ENCODE data around the gene WDR70. TPM values are rescaled to one million over a fixed set of nuclear protein-coding genes. Genes with fewer than 3 reads are reported as not detected.

Gene WDR70
- total RNA-seq, 1 donor from 2014 or later, result 43.0 TPM

DNA sequence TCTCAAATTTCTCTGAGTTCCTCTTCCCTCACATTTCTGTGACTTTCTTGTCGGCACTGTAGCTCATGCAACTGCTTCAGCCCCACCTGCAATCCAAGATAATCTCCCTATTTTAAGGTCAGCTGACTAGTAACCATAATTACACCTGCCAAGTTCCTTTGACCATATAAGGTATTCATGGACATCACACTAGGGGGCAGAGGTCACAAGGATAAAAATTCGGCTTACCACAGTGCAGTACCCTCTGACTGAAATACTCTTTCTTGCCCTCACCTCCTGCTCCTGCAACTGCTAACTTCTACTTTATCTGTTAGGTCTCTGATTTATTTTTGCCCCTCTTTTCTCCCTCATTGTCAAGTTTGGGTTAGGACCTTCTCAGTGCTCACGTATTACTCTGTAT lies 316.5 kb downstream of the WDR70 start:
- Mint-ChIP-seq H3K9me3 (ENCODE audit: low read depth) (peaks cover 22% of the 10 kb centered on the region), H3K4me3 (ENCODE audit: low read depth) (no peak overlapping the region), H3K27ac (no peak overlapping the region), H3K36me3 (ENCODE audit: insufficient read depth) (peaks cover 6% of the 10 kb centered on the region), H3K27me3 (no peaks in the 10 kb centered on the region), H3K4me1 (ENCODE audit: low read depth) (no peaks in the 10 kb centered on the region)
- no peak for DNase-seq (ENCODE audit: low spot score, unreplicated experiment)
- TF ChIP-seq, protein P1, sequence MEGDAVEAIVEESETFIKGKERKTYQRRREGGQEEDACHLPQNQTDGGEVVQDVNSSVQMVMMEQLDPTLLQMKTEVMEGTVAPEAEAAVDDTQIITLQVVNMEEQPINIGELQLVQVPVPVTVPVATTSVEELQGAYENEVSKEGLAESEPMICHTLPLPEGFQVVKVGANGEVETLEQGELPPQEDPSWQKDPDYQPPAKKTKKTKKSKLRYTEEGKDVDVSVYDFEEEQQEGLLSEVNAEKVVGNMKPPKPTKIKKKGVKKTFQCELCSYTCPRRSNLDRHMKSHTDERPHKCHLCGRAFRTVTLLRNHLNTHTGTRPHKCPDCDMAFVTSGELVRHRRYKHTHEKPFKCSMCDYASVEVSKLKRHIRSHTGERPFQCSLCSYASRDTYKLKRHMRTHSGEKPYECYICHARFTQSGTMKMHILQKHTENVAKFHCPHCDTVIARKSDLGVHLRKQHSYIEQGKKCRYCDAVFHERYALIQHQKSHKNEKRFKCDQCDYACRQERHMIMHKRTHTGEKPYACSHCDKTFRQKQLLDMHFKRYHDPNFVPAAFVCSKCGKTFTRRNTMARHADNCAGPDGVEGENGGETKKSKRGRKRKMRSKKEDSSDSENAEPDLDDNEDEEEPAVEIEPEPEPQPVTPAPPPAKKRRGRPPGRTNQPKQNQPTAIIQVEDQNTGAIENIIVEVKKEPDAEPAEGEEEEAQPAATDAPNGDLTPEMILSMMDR (IDR thresholded peaks at IDR 0.05; ENCODE audit: unreplicated experiment), result no peak

DNA sequence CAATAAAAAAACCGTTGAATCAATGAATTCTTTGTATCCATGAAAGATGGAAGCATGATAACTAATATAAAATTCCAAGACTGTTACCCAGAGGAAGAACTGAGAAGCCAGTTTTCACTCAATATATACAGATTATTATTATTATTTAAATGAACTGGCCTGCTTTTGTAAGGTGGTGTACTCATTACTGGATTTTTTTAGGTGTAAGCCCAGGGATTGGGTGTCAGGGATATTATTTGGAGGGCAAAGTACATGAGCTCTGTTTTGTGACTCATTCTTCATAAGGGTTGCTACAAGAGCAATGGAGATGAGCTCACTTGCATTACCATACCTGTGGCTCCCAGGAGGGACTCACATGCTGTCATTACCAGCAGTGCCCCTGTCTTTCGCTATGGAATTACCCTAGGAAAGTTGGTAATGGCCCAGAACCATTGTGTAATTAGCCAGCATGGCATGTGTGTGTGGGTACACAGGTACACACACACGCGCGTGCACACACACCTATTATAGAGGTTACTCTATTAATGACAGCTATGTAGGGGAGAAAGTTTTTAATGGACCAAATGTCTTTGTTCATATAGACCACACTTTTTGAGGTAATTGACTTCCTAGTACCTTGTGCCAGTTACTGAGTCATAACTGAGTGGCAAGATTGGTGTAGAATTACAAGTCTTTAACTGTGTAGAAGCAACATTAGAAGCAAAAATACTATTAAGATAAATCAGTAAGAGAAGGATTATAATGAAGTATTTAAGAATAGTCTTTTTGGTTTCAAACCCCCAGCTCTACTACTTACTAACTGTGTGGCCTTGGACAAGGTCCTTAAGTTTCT lies 317.3 kb downstream of the WDR70 start:
- DNase-seq (ENCODE audit: low spot score, unreplicated experiment), result no peak
- TF ChIP-seq, protein P1 (IDR thresholded peaks at IDR 0.05; ENCODE audit: unreplicated experiment), result no peak
- peaks cover 7% of the 10 kb centered on the region for H3K36me3 Mint-ChIP-seq (ENCODE audit: insufficient read depth)
- no peaks in the 10 kb centered on the region for H3K27me3 Mint-ChIP-seq
- H3K4me3 Mint-ChIP-seq (ENCODE audit: low read depth), result no peak overlapping the region
- peaks cover 17% of the 10 kb centered on the region for H3K9me3 Mint-ChIP-seq (ENCODE audit: low read depth)
- H3K27ac Mint-ChIP-seq, result no peak overlapping the region
- no peaks in the 10 kb centered on the region for H3K4me1 Mint-ChIP-seq (ENCODE audit: low read depth)

DNA sequence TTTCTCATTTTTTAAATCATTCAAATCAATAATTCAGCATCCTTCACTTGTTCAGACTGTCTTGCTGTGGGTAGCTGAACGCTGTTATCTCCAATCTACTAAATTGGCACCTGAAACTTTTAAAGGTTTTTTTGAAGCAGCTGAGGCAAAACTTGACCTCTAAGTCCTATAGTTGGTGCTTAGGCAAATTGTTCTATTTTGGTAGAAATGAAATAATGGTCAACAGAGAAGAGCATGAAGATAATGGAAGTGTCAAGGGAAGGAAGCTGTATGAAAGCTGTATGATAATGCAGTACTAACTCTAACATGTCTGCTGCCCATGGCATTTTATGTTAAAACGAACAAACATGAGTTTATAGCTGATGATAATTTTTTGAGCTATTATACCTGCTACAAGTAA lies 322.8 kb downstream of the WDR70 start:
- H3K4me3 Mint-ChIP-seq (ENCODE audit: low read depth), result no peak overlapping the region
- no peak for DNase-seq (ENCODE audit: low spot score, unreplicated experiment)
- no peaks in the 10 kb centered on the region for H3K9me3 Mint-ChIP-seq (ENCODE audit: low read depth)
- TF ChIP-seq, protein P1 (IDR thresholded peaks at IDR 0.05; ENCODE audit: unreplicated experiment), result no peak
- H3K36me3 Mint-ChIP-seq (ENCODE audit: insufficient read depth), result peaks cover 4% of the 10 kb centered on the region
- no peaks in the 10 kb centered on the region for H3K27me3 Mint-ChIP-seq
- no peak overlapping the region for H3K27ac Mint-ChIP-seq
- H3K4me1 Mint-ChIP-seq (ENCODE audit: low read depth), result no peaks in the 10 kb centered on the region

DNA sequence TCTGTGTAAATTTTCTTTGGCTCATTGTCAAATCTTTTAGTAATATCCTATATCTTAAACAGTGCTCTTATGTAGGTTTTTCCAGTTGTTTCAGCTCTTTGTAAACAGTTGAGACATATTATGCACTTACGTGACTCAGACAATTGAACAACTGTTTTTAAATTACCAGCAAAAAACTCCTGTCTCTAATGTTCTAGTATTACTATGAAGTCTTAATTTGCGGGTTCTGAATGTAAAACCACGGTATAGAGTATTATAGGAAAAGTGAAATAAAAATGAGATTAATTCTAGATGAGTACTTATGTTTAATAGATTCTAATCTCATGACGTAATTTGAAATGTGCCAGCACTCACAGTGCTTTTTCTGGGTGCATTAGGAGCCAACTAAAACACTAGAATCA lies 324.7 kb downstream of the WDR70 start:
- Mint-ChIP-seq H3K4me1 (ENCODE audit: low read depth) (no peaks in the 10 kb centered on the region), H3K36me3 (ENCODE audit: insufficient read depth) (peaks cover 4% of the 10 kb centered on the region), H3K27ac (no peak overlapping the region), H3K4me3 (ENCODE audit: low read depth) (no peak overlapping the region), H3K27me3 (no peaks in the 10 kb centered on the region), H3K9me3 (ENCODE audit: low read depth) (no peaks in the 10 kb centered on the region)
- TF ChIP-seq, protein P1 (IDR thresholded peaks at IDR 0.05; ENCODE audit: unreplicated experiment), result no peak
- no peak for DNase-seq (ENCODE audit: low spot score, unreplicated experiment)

DNA sequence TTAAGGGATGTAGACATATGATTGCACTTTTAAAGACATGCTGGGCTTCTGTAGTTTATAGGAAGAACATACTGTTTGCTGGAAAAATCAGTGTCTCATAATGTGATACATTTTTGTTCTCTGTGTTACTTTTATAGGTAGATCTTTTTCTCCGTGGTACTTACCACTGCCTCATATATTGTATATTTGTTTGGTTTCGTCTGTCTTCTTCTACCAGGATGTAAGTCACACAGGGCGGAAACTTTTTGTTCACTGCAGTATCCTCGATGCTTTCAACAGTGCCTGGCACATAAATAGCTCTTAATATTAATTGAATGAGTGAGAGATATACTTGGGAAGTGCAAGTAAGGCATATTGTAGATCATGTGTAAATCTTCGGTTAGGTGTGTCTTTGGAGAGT lies 325.3 kb downstream of the WDR70 start:
- no peaks in the 10 kb centered on the region for H3K4me1 Mint-ChIP-seq (ENCODE audit: low read depth)
- H3K27ac Mint-ChIP-seq, result no peak overlapping the region
- no peak for DNase-seq (ENCODE audit: low spot score, unreplicated experiment)
- H3K36me3 Mint-ChIP-seq (ENCODE audit: insufficient read depth), result peaks cover 4% of the 10 kb centered on the region
- no peaks in the 10 kb centered on the region for H3K9me3 Mint-ChIP-seq (ENCODE audit: low read depth)
- no peak overlapping the region for H3K4me3 Mint-ChIP-seq (ENCODE audit: low read depth)
- no peaks in the 10 kb centered on the region for H3K27me3 Mint-ChIP-seq
- TF ChIP-seq, protein P1 (IDR thresholded peaks at IDR 0.05; ENCODE audit: unreplicated experiment), result no peak
